GM18907 (cell line): ENCODE measurements around the gene TLN1.

Experiments used
- ATAC-seq: cut with Tn5 transposase; IDR thresholded peaks from one replicate; pipeline ENCODE4 v1.9.1; 2021; ENCODE audit warnings: mild to moderate bottlenecking, moderate library complexity; ENCODE audit not compliant: unreplicated experiment

The TLN1 gene

DNA sequence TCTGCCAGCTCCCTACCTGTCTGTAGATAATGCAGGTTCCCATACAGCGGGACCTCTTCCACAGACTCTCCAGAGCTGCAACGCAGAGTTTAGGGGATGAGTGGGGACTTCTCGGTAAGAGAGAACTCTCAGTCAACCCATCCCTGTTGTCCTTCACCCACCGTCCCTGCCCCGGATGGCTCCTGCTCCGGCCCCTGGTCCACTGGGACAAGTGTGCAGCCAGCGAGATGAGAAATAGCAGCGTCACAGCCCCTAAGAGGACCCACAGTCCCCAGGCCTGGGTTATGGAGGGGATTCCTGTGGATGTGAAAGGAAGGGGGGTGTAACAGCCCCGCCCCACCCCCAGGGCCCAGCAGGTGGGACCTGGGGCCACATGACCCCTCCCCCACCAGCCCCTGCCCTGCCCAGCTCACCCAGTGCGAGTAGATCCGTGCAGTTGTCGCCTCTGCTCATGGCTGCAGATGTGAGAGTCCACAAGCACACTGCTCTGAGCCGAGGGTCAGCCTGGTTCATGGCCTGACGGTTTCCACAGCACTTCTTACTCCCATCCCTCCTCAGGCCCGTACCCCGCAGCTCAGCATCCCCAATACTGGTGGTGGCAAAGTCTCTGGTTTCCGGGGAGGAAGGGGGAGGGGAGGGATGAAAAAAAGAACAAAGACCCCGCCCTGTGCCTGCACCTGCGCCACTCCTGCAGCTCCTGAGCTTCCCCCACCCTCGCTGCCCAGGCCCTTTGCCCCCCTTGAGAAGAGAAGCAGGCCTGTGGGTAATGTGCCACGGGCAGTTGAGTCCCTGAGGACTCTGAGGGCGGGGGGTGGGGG lies 81.4 kb downstream of the TLN1 start, which contains the start of gene SIT1:
SIT1 (minus strand) TSS at position 591 of the 818 bp plus-strand sequence; CDS start at position 513, 78 bp downstream.
- no peak for ATAC-seq

DNA sequence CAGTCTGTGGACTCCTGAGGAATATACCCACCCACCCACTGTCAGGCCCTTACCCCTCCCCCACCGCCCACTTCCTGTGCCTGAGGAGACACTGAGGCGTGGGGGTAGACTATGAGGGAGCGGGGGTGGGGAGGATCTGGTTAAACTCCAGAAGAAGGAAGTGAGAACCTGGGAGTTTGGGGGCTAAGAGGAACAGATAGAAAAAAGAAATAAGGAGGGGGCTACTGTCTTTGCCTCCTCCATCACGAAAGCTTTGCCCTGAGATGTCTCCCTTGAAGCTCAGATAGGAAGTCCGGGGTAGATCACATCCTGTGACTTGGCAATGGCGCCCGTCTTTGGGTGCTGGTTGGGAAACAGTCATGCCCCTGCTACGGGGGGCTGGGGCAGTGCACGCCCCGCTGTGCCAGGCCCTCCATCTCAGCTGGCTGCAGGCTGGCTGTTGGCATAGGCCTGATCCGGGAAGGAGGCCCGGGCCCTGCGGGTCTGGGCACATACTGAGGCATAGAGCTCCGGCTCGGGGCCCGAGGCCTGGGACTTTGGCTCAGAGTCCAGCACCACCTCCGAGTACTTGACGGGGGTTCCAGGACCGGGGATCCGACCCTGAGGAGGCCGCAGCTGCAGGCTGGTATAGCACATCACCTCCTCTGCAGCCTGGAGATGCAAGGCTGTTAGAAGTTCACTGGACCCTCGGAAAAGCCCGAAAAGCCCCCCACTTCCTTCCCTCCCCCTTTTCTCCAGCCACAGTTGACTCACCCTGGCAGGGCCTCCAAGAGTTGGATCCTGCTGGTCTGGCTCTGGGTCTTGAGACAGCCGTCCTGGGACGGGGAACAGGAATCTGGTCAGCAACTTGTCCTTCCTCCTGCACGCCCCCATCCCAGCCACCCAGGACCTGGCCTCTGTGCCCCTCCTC lies 82.3 kb downstream of the TLN1 start:
- no peak for ATAC-seq
